CD4-positive, alpha-beta T cell treated with Interleukin-17A for 1 hour (primary cell): ENCODE data around the gene TCTN2.
A peak's percentile ranks its signal among the peaks of the same experiment; 100 is the strongest.

Source experiments
- DNase-seq: peaks from one replicate; pipeline ENCODE4 v3.0.0-alpha.2; 2020

Gene TCTN2

DNA sequence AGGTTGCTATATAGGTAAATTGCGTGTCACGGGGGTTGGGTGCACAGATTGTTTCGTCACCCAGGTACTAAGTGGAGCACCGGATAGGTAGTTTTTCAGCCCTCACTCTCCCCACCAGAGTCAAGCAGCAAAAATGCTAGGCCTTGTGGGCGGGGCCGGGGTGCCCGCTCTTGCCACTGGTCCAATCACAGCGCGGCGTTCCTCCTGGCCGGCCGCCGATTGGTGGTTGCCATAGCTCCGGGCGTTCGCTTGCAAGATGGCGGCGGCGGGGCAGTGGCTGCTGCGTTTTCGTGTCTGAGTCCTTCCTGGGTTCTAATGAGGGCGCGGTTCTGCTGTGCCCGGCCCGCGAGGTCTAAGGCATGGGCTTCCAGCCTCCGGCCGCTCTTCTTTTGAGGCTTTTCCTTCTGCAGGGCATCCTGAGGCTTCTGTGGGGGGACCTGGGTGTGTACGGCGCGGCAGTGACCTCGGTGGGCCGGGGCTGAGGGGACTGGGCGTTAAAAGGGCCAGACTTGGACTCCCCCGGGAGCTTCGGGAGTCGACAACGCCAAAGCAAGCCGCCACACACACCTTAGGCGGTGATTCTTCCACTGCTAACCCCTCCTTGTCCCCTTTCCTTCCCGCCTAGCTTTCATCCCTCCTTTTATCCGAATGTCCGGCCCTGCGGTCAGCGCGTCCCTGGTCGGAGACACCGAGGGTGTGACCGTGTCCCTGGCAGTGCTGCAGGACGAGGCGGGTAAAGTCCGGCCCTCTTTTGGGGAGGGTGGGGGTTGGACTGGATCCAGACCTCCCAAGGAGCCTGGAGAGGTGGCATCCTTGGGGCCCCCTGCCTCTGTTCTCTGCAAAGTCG is at the start of gene TCTN2:
TCTN2 (plus strand) TSS at position 232 of the 847 bp plus-strand sequence; CDS start at position 360, 128 bp downstream.
- peak; percentile 94 for DNase-seq

DNA sequence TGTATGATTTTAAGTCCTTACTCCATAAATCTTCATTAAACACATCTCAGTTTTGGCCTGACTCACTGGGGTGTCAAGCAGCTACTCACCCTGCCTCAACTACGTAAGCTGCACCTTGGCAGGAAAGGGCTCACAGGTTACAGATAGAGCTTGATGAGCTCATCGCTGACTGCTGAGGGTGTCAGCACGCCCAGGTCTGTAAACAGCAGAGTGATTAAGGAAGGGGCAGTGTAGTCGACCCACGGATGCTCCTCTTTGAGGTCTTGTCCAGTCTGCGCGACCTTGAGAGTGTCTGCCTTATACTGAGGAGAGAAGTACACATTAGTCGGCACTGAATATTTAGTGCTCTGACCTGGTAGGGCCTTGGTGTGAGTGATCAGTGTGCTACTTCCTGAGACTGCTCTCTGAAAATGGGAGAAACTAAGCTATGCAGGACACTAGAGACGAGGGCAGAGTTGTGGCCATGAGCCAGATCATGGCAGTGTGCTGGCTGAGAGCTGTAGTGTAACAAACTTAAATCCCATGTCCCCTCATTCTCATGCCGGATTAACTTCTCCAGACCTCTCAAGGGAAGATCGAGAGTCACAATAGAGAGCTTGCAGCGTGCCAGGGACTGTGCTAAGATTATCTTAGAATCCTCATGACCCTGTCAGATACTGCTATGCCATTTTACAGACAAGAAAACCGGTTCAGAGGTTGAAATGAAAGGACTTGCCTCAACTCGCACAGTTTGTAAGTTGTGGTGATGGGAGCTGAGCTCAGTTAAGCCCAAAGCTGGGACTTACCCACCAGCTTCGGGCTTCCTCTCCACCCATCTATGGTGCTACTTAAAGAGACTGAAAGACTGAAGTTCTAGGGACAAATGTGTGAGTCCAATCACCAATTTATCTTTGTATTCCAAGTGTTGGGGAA is 49.0 kb upstream of the TCTN2 start:
- no peak for DNase-seq

DNA sequence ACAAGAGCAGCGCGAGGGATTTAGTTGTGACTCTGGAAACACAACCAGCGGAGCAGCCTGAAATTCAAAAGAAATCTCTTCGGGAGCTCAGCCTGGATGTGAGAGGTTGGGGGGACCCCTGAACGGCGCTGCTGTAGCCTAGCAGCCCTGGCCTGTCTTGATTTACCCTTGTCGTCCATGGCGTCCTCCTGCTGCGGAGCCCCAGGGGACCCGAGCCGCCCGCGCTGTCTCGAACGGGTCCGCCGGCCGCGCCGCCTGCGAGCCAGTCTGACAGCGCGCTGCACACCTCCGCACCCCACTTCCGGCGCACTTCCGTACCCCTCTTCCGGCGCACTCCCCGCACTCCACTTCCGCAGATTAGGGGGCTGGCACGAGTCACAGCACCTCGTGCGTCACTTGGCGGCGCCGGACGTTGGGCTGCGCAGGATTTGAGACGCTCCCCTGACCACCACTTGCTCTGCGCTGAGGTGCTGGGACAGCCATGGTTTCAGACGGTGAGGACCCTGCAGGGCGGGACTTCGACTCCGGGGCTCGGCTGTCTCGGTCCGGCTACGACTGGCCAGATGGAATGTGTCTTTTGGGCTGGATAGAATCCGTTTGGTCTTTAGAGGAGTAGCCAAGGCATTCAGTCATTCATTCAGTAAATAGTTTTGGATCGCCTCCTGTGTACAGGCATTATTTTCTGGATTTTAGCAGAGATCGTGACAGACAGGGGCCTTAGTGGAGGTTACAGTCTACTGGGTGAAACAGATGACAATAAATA is 37.4 kb upstream of the TCTN2 start, which contains the start of the genes EIF2B1 and GTF2H3:
EIF2B1 (minus strand) TSS at position 308 of the 763 bp plus-strand sequence; CDS start at position 179, 129 bp downstream.
GTF2H3 (plus strand) TSS at position 451 of the 763 bp plus-strand sequence; CDS start at position 482, 31 bp downstream.
- DNase-seq = peak; percentile 97

DNA sequence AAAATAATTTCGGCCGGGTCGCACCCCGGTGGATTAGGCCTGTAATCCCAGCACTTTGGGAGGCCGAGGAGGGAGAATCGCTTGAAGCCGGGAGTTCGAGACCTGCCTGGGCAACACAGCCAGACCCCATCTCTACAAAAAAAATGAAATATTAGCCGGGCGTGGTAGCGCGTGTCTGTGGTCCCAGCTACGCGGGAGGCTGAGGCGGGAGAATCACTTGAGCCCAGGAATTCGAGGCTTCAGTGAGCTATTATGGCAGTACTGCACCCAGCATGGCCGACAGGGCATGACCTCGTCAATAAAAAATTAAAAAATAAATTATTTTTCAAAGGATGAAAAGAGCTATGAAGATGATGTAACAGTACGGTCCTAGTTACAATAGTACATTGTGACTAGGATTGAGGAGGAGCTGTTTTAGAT is 36.8 kb upstream of the TCTN2 start:
- no peak for DNase-seq

DNA sequence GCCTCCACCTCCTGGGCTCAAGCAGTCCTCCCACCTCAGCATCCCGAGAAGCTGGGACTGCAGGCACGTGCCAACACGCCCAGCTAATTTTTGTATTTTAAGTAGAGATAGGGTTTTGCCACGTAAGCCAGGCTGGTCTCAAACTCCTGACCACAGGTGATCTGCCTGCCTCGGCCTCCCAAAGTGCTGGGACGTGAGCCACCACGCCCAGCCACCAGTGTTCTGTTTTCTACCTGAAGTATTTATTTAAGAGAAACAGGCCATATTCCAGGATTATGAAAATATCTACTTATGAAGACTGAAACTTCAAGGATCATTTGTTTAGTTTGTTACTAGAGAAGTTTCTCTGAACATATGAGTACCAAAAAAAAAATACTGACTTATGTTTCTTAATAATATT is 27.0 kb upstream of the TCTN2 start:
- DNase-seq = no peak

DNA sequence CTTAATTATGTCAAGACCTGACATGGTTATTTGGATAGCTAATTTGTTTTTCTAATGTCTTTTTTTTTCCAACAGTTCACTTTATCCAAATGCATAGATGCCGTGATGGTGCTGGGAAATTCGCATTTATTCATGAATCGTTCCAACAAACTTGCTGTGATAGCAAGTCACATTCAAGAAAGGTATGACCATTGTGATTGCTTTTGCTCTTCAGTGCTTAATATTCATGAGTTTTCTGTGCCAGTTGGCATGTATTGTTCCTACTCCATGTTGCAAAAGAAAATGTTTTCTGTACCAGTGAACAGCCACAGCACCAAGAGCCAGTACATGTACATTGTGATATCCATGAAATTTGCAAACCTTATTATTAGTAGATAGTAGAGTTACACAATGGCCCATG is 25.5 kb upstream of the TCTN2 start:
- no peak for DNase-seq

DNA sequence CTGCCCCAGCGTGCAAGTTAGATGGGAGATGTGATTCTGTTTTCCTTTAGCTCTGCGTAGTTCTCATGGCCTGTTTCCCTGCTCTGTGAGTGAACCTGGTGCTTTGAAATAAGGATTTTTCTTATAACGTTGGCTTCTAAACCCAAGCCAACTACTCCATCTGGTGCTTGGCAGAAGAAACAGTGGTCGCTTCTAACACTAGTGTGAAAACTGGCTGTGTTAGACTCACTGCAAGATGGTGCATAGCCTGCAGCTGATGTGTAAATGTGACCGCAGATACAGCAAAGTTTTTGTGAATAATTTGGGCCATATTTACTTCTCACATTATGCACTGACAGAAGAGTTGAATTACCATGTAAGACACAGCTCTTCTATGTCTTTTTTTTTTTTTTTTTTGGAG is 25.0 kb upstream of the TCTN2 start:
- DNase-seq = no peak

DNA sequence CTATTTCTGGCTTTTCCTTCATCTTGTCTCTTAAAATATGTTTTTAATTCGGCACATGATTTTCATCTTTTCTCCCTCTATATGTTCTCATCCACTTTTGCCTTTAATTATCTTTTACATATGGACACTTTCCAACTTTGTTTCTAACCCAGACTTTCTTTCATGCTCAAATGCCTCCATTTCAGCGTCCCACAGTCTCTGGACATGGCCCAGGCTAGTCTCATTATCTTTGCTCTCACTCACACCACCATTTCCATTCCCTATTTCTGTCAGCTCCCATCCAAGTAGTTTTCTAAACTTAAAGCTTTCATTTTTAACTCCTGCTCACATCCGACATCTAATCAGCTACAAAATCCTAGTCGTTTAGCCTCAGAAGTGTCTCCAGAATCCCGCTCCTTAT is 22.5 kb upstream of the TCTN2 start:
- no peak for DNase-seq

DNA sequence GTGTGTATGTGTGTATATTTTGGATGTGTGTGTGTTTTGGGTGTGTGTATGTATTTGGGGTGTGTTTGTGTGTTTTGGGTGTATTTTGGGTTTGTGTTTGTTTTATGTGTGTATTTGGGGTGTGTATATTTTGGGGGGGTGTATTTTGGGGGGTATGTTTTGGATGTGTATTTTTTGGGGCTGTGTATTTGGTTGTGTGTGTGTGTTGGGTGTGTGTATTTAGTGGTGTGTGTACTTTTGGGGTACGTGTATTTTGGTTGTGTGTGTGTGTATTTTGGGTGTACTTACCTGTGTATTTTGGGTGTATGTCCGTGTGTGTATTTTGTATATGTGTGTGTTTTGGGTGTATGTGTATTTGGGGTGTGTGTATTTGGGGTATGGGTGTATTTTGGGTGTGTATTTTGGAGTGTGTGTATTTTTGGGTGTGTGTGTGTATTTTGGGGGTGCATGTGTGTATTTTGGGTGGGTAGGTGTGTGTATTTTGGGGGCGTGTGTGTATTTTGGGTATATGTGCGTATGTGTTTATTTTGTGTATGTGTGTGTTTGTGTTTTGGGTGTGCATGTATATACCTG is 16.7 kb upstream of the TCTN2 start:
- no peak for DNase-seq

DNA sequence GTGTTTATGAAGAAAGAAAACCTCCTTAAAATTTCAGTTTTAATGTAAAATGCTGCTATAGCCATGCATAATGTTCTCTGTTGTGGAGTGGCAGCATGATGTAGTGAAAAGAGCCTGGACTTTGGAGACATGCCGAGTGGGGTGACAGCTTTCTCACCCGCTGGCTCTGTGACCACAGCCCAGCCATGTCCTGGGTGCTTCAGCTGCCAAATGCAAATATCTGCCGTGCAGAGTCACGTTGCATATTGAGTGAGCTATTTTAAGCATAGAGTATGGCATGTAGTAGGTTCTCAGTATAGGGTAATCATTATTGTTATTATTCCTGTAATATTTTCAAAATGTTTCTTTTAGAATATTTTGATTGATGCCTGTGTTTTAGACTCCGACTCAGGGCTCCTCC is 15.5 kb upstream of the TCTN2 start:
- no peak for DNase-seq

DNA sequence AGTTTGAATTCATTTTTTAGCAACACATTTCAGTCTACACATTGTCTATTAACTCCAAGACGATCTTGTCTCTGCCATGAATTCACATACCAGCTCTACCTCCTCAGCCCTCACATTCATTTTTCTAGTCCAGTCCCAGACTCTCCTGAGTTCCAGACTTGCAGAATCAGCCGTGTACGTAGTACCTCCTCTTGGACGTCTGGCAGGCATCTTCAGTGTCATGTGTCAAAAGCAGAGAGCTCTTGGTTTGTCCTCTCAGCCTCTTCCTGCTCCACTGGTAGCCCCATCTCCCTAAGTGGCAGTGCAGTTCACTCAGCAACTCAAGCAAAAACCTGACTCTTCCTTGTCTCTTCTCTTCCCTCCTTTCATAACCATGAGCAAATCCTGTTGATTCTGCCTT is 14.5 kb upstream of the TCTN2 start:
- DNase-seq = no peak

DNA sequence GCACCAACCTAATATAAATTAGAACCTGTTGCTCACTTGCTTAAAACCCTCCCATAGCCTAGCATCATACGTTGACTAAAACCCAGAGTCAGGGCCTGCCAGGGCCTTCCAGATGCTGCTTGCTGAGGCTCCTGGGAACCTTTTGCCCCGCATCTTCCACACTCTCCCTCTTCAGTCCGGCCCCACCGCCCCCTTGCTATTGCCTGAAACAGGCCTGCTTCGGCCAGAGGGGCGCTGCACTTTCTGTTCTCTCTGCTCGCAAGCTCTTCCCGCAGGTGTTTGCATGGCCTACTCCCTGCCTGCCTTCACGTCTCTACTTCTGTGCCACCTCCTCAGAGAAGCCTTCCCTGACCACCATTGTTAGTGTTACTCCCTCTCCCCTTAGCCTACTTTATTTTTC is 13.7 kb upstream of the TCTN2 start:
- DNase-seq = no peak

DNA sequence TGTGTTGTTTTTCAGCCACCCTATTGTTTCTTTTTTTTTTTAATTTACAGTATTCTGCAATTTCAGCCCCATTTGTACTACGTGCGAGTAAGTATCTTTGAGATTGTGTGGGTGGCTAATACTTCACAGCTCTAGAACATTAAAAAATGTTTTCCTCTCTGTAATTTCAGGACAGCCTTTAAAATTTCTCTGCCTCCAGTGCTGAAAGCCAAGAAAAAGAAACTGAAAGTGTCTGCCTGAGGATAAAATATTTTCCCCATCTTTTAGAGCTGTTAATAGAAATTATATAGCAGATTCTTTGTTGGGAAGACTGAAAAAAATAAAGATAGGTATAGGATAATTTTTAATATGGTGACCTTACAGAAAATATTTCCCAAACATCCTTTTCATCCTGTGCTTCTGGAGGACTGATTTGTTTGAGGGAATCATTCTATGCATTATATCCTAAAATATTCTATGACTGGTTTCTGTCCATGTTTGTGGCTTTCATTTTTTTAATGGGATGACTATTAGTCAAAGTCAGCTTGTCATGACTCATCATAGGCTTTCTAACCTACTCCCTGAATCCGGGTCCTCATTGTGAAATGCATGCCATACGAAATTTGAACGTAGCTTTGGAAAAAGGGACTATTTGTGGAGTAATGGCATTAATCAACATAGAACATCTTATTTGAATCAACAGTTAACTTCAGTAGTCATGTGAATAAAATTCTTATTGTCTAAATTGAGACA is 10.8 kb upstream of the TCTN2 start:
- no peak for DNase-seq

DNA sequence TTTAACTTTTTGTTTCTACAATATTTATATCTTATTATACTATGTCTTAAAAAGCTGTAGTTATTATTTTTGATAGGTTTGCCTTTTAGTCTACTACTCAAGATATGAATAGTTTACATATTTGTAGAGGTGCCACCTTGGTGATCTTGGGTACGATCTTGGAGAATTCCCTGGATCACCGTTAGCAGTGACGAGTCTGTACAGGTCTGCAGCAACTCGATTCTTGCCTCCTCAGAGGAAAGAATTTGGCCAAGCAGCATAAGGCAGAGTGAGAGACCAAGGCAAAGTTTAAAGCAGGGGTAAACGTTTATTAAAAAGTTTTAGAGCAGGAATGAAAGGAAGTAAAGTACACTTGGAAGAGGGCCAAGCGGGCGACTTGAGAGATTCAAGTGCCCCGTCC is 3.1 kb upstream of the TCTN2 start:
- no peak for DNase-seq

DNA sequence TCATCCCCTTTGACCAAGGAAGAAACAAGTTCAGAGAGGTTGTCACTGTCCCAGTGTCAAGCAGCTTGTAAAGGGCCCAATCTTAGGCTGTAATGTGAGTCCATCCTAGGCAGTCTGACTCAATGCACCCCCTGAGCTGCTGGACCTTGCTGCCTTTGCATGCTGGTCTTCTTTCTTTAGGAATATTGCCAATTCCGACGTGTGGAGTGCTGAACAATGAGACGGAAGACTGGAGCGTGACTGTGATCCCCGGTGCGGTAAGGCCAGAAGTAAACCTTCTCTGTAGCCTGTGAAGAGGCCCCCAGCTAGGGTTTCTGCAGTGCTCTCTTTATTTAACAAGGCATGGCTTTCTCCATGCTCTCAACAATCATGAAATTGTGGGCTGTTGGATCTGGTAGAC is 963 bp downstream of the TCTN2 start:
- DNase-seq = no peak

DNA sequence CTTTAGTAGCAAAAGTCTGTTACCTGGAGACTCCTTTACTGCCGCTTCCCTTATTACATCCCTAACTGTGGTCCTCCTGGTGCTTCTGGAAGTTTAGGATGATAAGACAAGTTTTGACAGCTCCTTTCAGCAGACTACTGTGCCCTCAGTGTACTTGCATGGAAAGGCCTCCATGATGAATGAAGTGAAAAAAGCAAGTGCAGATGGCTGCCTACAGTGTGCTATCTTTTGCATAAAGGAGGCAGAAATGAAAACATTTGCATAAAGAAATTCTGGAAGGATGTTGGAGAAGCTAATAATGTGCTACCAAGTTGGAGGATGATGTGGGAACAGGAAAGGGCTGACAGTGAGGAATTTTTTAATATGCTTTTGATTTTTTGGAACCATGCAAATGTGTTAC is 4.5 kb downstream of the TCTN2 start:
- DNase-seq = no peak

DNA sequence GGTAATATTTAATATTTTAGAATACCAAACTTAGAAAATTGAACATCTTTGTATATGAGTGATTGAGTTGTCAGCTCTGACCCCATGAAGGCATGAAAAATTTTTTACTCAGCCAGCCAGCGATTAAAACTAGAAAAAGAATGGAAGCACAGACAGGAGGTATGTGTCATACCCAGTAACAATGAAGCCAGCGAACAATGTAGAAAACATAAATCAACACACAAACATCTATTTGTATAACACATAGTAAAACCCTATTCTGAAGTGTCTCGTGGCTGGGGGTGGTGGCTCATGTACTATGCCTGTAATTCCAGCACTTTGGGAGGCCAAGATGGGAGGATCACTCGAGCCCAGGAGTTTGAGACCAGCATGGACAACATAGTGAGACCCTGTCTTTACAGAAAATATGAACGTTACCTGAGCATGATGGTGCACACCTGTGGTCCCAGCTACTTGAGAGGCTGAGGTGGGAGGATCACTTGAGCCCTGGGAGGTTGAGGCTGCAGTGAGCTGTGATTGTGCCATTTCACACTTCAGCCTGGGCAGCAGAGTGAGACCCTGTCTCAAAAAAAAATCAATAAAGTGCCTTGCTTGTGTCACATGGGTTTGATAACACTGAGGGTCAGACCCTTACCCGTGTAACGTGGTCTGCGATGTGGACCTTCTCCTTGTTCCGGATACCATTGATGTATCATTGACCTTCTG is 5.9 kb downstream of the TCTN2 start:
- no peak for DNase-seq

DNA sequence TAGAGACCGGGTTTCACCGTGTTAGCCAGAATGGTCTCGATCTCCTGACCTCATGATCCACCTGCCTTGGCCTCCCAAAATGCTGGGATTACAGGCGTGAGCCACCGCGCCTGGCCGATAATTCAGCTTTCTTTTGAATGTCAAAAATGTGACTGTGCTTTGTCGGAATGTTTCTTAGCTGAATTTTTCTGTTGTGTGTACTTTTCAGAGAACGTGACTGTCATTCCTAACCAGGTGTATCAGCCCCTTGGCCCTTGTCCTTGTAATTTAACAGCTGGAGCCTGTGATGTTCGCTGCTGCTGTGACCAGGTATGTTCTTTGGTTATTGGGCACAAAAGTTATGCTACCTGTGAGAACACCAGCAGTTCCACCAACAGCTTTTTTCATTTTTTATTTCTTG is 8.1 kb downstream of the TCTN2 start:
- DNase-seq = no peak

DNA sequence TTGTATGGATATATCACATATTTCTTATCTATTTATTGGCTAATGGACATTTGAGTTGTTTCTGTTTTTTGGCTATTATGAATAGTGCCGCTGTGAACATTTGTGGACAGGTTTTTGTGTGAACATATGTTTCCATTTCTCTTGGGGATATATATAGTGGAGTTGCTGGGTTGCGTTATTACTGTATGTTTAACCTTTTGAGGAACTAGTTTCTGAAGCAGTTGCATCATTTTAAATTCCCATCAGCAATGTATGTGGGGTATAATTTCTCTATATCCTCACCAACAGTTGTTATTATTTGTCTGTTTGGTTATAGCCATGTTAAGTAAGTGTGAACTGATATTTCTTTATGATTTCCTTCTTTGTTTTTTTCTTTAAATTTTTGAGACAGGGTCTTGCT is 10.7 kb downstream of the TCTN2 start:
- no peak for DNase-seq

DNA sequence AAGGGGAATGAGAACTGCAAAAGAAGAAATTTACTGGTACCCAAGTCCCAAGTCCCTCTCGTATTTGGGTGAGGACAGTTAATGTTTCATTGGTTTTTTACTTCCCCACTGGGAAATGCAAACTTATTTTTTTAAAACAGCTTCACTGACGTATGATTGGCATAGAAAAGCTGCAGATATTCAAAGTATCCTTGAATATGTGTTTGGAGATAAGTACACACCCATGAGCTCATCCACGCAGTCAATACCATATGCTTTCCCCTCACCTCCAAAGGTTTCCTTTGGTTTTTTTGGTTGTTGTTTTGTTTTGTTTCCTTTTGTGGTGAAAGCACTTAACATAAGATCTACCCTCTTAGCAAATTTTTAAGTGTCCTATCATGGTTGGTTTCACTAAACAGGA is 13.1 kb downstream of the TCTN2 start:
- no peak for DNase-seq

DNA sequence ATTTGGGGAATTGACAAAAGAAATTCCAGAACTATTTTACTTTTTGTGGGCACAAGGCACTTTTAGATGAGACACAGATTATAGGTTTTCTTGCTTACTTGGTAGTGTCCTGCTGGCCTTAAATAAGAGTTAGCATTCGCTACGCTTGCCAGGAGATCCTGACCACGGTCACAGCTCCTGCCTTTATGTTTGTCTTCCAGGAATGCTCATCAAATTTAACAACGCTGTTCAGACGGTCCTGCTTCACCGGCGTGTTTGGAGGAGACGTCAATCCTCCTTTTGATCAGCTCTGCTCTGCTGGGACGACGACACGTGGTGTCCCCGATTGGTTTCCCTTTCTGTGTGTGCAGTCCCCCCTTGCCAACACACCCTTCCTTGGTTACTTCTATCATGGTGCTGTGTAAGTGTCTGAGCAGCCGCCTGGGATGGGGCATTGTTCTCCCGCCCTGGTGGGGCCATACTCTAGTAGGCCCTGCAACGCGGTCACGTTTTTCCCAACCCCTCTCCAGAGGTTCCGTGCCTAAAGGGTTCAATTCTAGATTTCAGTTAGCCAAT is 15.8 kb downstream of the TCTN2 start:
- no peak for DNase-seq
